Activated B cell treated with CpG ODN at 0.5 μM for 24 hours (primary cell): ENCODE results near the gene LHFPL6. TPM values are rescaled to one million over a fixed set of nuclear protein-coding genes. Genes with fewer than 3 reads are reported as not detected.

ENCODE experiments used
- ATAC-seq: fragments of 200-7000 bp; cut with Tn5 transposase; one replicate; pipeline ENCODE4 v1.10.0; 2021; ENCODE audit warnings: low read depth, mild to moderate bottlenecking, moderate library complexity
- CTCF ChIA-PET: fragments of 350-600 bp; sonication (Branson Sonifier 250); formaldehyde crosslinking; loops from one replicate; lab custom pipeline; 2021; ENCODE audit warnings: antibody characterized with exemption; lab: Charles Lee
- POLR2A ChIA-PET: fragments of 350-600 bp; sonication (Branson Sonifier 250); formaldehyde crosslinking; loops from one replicate; lab custom pipeline; 2021; ENCODE audit warnings: antibody characterized with exemption; lab: Charles Lee
- DNase-seq: peaks from one replicate; pipeline ENCODE4 v3.0.0; 2022
- H3K27ac Mint-ChIP-seq: one replicate; pipeline ENCODE4 v1.8.0; 2020; ENCODE audit warnings: mixed read lengths
- H3K27me3 Mint-ChIP-seq: one replicate; pipeline ENCODE4 v1.8.0; 2021; ENCODE audit warnings: mixed read lengths
- H3K36me3 Mint-ChIP-seq: one replicate; pipeline ENCODE4 v1.8.0; 2021; ENCODE audit warnings: low read depth, mixed read lengths
- H3K4me1 Mint-ChIP-seq: one replicate; pipeline ENCODE4 v1.8.0; 2021; ENCODE audit warnings: mixed read lengths
- H3K4me3 Mint-ChIP-seq: one replicate; pipeline ENCODE4 v1.8.0; 2020; ENCODE audit warnings: mild to moderate bottlenecking, mixed read lengths
- H3K9me3 Mint-ChIP-seq: one replicate; pipeline ENCODE4 v1.8.0; 2020; ENCODE audit warnings: mixed read lengths
- CTCF ChIP-seq: fragments of 200-600 bp; IDR thresholded peaks from one replicate; pipeline ENCODE4 v1.8.0; 2022; ENCODE audit warnings: antibody characterized with exemption, mild to moderate bottlenecking
- intact Hi-C: fragments of 100-400 bp; cut with micrococcal nuclease; formaldehyde crosslinking; loops from one replicate; pipeline ENCODE4 v1.15.1; 2024
- total RNA-seq: library from RNA; stranded (reverse); gene quantifications from 2 replicates; pipeline ENCODE4 v1.2.3, GENCODE V29; 2022

The LHFPL6 gene
- total RNA-seq, 1 donor from 2014 or later: 0.13 TPM

- H3K27me3 Mint-ChIP-seq: no peaks in the 10 kb centered on the region
- H3K36me3 Mint-ChIP-seq: no peaks in the 10 kb centered on the region
- CTCF ChIA-PET: no interaction called here
- H3K27ac Mint-ChIP-seq: no peak overlapping the region
- no peak for TF ChIP-seq CTCF
- no peak for ATAC-seq
- H3K4me1 Mint-ChIP-seq: no peaks in the 10 kb centered on the region
- peaks cover 6% of the 10 kb centered on the region for H3K9me3 Mint-ChIP-seq
- no peak overlapping the region for H3K4me3 Mint-ChIP-seq
- intact Hi-C loops: no loop called here
- no peak for DNase-seq
- POLR2A ChIA-PET: no interaction called here
Measured at GRCh38 chr13:39336937-39337336, 266.1 kb downstream of the LHFPL6 start.

GRCh38 chr13:39336207-39336606, 266.8 kb downstream of the LHFPL6 start:
- ChIA-PET POLR2A (no interaction called here), CTCF (no interaction called here)
- no peaks in the 10 kb centered on the region for H3K27me3 Mint-ChIP-seq
- intact Hi-C loops: no loop called here
- no peaks in the 10 kb centered on the region for H3K36me3 Mint-ChIP-seq
- no peak for TF ChIP-seq CTCF
- no peak for ATAC-seq
- no peaks in the 10 kb centered on the region for H3K4me1 Mint-ChIP-seq
- no peak overlapping the region for H3K4me3 Mint-ChIP-seq
- peaks cover 6% of the 10 kb centered on the region for H3K9me3 Mint-ChIP-seq
- no peak overlapping the region for H3K27ac Mint-ChIP-seq
- no peak for DNase-seq

- ChIA-PET POLR2A (no interaction called here), CTCF (no interaction called here)
- Mint-ChIP-seq H3K36me3 (no peaks in the 10 kb centered on the region), H3K9me3 (peaks cover 6% of the 10 kb centered on the region), H3K27ac (no peak overlapping the region), H3K4me1 (no peaks in the 10 kb centered on the region), H3K4me3 (no peak overlapping the region), H3K27me3 (no peaks in the 10 kb centered on the region)
- ATAC-seq: no peak
- no peak for TF ChIP-seq CTCF
- no peak for DNase-seq
- intact Hi-C loops: no loop called here
Measured at GRCh38 chr13:39335721-39336120, 267.3 kb downstream of the LHFPL6 start.

- CTCF ChIA-PET: no interaction called here
Measured at GRCh38 chr13:39330504-39330903, 272.5 kb downstream of the LHFPL6 start.

GRCh38 chr13:39329182-39329639, 273.8 kb downstream of the LHFPL6 start:
- no peak for TF ChIP-seq CTCF
- Mint-ChIP-seq H3K4me1 (no peaks in the 10 kb centered on the region), H3K9me3 (peaks cover 6% of the 10 kb centered on the region), H3K4me3 (no peak overlapping the region), H3K36me3 (no peaks in the 10 kb centered on the region), H3K27ac (no peak overlapping the region), H3K27me3 (no peaks in the 10 kb centered on the region)
- POLR2A ChIA-PET: no interaction called here
- intact Hi-C loops: no loop called here
- DNase-seq: no peak
- CTCF ChIA-PET: no interaction called here
- ATAC-seq: no peak

More at GRCh38 chr13:39330504-39330903, 272.5 kb downstream of the LHFPL6 start:
- no peak for ATAC-seq
- Mint-ChIP-seq H3K27ac (no peak overlapping the region), H3K4me1 (no peaks in the 10 kb centered on the region), H3K4me3 (no peak overlapping the region), H3K36me3 (no peaks in the 10 kb centered on the region), H3K9me3 (peaks cover 6% of the 10 kb centered on the region), H3K27me3 (no peaks in the 10 kb centered on the region)
- no peak for DNase-seq
- intact Hi-C loops: no loop called here
- TF ChIP-seq CTCF: no peak
- POLR2A ChIA-PET: no interaction called here
